Osteocyte (in vitro differentiated cells): ENCODE results near the gene PRKAR1A. TPM values are rescaled to one million over a fixed set of nuclear protein-coding genes. Genes with fewer than 3 reads are reported as not detected.
"Not testable (repeated sequence)": the region's sequence is repeated elsewhere in the genome, so short reads cannot be mapped to it uniquely, and the experiment has no call there.

Source experiments
- DNase-seq: peaks from one replicate; pipeline ENCODE4 v3.0.0; 2021; ENCODE audit warnings: mixed read lengths; ENCODE audit not compliant: unreplicated experiment; ENCODE audit errors: extremely low spot score
- H3K27ac Mint-ChIP-seq: one replicate; pipeline ENCODE4 v1.8.0; 2021; ENCODE audit warnings: mild to moderate bottlenecking, mixed read lengths; ENCODE audit not compliant: unreplicated experiment
- H3K27me3 Mint-ChIP-seq: one replicate; pipeline ENCODE4 v1.8.0; 2021; ENCODE audit warnings: mixed read lengths; ENCODE audit not compliant: unreplicated experiment
- H3K36me3 Mint-ChIP-seq: one replicate; pipeline ENCODE4 v1.8.0; 2021; ENCODE audit warnings: mixed read lengths; ENCODE audit not compliant: unreplicated experiment
- H3K4me1 Mint-ChIP-seq: one replicate; pipeline ENCODE4 v1.8.0; 2021; ENCODE audit warnings: mixed read lengths; ENCODE audit not compliant: unreplicated experiment
- H3K4me3 Mint-ChIP-seq: one replicate; pipeline ENCODE4 v1.8.0; 2021; ENCODE audit warnings: mild to moderate bottlenecking, moderate library complexity, mixed read lengths; ENCODE audit not compliant: unreplicated experiment
- H3K9me3 Mint-ChIP-seq: one replicate; pipeline ENCODE4 v1.8.0; 2021; ENCODE audit warnings: mixed read lengths; ENCODE audit not compliant: unreplicated experiment
- total RNA-seq: library from RNA; stranded (reverse); gene quantifications from 2 replicates; pipeline ENCODE4 v1.2.1, GENCODE V29; 2021
- TF ChIP-seq, protein P1 (sequence below): fragments of 200-600 bp; sonication (generic); IDR thresholded peaks from 2 replicates; pipeline ENCODE4 v1.5.0; 2021; ENCODE audit warnings: antibody characterized with exemption, mild to moderate bottlenecking, moderate library complexity

PRKAR1A gene
- total RNA-seq, 1 donor from 2014 or later: 326 TPM

DNA sequence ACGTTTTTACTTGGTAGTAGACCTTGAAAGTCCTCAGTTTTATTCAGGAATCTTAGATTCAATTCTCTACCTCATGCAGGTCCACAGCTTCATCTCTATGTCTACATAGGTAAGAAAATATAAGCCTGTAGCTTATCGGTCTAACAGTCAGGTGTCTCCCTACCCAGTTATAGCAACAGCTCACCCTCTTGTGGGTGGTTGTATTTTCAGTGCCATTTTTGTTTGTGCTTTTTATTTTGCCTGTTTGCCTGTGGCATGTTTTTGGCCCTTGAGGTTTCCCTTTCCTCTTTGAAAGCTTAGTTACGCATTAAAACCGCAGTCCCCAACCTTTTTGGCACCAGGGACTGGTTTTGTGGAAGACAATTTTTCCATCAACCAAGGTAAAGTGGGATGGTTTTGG lies 31.3 kb upstream of the PRKAR1A start:
- H3K36me3 Mint-ChIP-seq: peaks cover 3% of the 10 kb centered on the region
- TF ChIP-seq, protein P1, sequence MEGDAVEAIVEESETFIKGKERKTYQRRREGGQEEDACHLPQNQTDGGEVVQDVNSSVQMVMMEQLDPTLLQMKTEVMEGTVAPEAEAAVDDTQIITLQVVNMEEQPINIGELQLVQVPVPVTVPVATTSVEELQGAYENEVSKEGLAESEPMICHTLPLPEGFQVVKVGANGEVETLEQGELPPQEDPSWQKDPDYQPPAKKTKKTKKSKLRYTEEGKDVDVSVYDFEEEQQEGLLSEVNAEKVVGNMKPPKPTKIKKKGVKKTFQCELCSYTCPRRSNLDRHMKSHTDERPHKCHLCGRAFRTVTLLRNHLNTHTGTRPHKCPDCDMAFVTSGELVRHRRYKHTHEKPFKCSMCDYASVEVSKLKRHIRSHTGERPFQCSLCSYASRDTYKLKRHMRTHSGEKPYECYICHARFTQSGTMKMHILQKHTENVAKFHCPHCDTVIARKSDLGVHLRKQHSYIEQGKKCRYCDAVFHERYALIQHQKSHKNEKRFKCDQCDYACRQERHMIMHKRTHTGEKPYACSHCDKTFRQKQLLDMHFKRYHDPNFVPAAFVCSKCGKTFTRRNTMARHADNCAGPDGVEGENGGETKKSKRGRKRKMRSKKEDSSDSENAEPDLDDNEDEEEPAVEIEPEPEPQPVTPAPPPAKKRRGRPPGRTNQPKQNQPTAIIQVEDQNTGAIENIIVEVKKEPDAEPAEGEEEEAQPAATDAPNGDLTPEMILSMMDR: no peak
- peaks cover 4% of the 10 kb centered on the region for H3K4me1 Mint-ChIP-seq
- no peak overlapping the region for H3K27ac Mint-ChIP-seq
- DNase-seq: no peak
- H3K9me3 Mint-ChIP-seq: no peaks in the 10 kb centered on the region
- no peak overlapping the region for H3K4me3 Mint-ChIP-seq
- H3K27me3 Mint-ChIP-seq: peaks cover 38% of the 10 kb centered on the region

DNA sequence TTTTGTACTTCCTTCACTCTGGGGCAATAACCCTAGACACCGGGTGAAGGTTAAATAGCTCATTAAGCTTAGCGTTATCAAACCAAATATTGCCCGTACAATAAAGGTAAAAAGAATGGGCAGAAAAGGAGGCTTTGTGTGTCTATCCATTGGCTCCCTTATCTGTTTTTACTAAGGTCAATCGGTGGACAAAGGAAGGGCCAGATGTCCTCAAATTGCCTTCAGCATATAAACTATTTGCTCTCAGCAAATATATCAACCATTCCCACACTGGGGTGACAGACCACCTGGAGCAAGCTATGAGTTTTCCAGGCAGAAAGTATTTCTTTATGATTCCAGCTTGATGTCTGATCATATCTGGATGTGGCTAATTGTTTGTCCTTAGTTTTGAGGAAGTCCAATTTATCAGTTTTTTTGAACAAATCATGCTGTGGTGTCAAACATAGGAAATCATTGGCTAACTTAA lies 29.6 kb upstream of the PRKAR1A start:
- no peak for DNase-seq
- Mint-ChIP-seq H3K4me3 (no peak overlapping the region), H3K27ac (no peak overlapping the region), H3K4me1 (peaks cover 4% of the 10 kb centered on the region), H3K27me3 (peaks cover 49% of the 10 kb centered on the region), H3K9me3 (no peaks in the 10 kb centered on the region), H3K36me3 (peaks cover 3% of the 10 kb centered on the region)
- TF ChIP-seq, protein P1: no peak

DNA sequence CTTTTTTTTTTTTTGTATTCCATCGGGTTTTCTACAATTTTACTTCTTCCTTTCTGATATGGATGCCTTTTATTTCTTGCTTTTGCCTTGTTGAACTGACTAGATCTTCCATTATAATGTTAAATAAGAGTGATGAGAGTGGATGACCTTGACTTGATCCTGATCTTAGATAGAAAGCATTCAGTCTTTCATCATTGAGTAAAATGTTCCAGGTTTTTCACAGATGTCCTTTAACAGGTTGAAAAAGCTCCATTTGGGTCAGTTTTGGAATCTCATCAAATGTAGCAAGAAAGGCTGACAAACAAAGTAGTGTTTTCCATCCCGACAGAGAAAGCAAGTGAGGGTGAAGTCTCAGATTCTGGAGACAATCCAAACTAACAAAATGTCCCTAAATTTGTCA lies 27.8 kb upstream of the PRKAR1A start:
- Mint-ChIP-seq H3K4me3 (no peak overlapping the region), H3K27me3 (peaks cover 49% of the 10 kb centered on the region), H3K4me1 (no peaks in the 10 kb centered on the region), H3K36me3 (peaks cover under 1% of the 10 kb centered on the region), H3K9me3 (no peaks in the 10 kb centered on the region), H3K27ac (no peak overlapping the region)
- TF ChIP-seq, protein P1: no peak
- no peak for DNase-seq

- Mint-ChIP-seq H3K36me3 (no peaks in the 10 kb centered on the region), H3K4me3 (no peak overlapping the region), H3K27me3 (peaks cover 30% of the 10 kb centered on the region), H3K4me1 (peaks cover 2% of the 10 kb centered on the region), H3K9me3 (no peaks in the 10 kb centered on the region), H3K27ac (no peak overlapping the region)
- TF ChIP-seq, protein P1: no peak
- DNase-seq: no peak
These were observed 22.3 kb upstream of the PRKAR1A start for GRCh38 chr17:68489919-68490318.

DNA sequence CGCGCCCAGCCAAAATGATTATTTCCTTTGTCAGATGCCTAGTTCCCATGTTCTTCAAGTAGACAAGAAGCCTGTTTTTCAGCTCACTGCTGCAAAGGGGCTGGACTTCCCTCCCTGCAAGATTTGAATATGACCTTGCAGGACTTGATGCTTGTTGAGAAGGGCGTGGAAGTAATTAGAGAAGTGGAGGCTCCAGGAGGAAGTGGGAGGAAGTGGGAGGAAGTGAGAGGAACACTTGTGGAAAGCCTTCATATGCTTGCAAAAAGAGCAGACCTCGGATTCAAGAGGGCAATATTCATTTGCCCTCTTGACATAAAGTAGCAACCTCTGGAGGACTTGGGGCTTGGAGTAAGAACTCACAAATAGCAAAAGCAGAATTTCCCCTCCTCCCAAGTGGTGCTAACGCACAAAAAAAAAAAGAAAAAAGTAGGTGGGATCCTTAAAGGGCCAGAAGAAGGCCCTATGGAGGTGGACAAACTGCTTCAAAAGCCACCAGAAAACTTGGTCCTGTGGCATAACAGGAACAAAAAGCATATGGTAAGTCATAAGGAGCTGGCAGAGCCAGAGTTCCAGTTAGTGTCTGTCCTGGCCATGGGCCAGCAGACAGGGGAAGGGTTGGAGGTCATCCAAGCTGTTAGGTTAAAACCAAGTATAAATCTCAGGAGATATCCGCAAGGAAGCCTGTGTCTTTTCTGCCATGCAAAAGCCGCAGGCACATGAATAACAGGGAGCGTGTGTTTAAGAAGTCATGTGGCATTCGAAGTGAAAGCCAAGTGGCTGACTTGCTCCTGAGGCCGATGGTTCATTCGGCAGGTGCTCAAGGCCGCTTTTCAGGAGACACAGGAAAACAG lies 20.6 kb upstream of the PRKAR1A start:
- no peak overlapping the region for H3K27ac Mint-ChIP-seq
- H3K36me3 Mint-ChIP-seq: no peaks in the 10 kb centered on the region
- TF ChIP-seq, protein P1: no peak
- no peaks in the 10 kb centered on the region for H3K9me3 Mint-ChIP-seq
- no peak overlapping the region for H3K4me3 Mint-ChIP-seq
- no peak for DNase-seq
- peaks cover 13% of the 10 kb centered on the region for H3K27me3 Mint-ChIP-seq
- H3K4me1 Mint-ChIP-seq: peaks cover 2% of the 10 kb centered on the region

DNA sequence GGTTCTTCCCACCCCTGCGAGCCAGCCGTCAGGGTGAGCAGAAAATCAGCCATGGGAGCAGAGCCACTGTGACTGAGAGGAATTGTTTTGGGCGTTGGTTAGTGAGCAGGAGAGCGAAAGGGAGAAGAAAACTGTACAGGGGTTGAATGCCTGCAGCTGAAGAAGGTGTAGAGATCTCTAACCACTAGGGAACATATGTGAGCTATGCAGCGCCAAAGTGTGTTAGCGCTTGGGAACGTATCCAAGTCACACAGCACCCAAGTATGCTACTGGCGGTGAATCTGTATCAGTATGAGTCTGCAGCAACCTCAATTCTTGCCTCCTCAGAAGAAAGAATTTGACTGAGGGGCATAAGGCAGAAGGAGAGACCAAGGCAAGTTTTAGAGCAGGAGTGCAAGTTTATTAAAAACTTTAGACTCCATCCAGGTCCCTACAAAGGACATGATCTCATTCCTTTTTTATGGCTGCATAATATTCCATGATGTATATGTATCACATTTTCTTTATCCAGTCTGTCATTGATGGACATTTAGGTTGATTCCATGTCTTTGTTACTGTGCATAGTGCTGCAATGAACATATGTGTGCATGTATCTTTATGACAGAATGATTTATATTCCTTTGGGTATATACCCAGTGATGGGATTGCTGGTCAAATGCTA lies 19.7 kb upstream of the PRKAR1A start:
- DNase-seq, H3K9me3 Mint-ChIP-seq, H3K4me3 Mint-ChIP-seq, H3K27ac Mint-ChIP-seq, H3K4me1 Mint-ChIP-seq, H3K36me3 Mint-ChIP-seq: not testable (repeated sequence)
- H3K27me3 Mint-ChIP-seq: peaks cover 10% of the 10 kb centered on the region
